Medulla oblongata (tissue), 1 donor: ENCODE measurements around the gene SCAMP1.

Source experiments
- DNase-seq: peaks from one replicate; pipeline ENCODE4 v3.0.0-alpha.2; 2015; ENCODE audit errors: extremely low spot score

The SCAMP1 gene

DNA sequence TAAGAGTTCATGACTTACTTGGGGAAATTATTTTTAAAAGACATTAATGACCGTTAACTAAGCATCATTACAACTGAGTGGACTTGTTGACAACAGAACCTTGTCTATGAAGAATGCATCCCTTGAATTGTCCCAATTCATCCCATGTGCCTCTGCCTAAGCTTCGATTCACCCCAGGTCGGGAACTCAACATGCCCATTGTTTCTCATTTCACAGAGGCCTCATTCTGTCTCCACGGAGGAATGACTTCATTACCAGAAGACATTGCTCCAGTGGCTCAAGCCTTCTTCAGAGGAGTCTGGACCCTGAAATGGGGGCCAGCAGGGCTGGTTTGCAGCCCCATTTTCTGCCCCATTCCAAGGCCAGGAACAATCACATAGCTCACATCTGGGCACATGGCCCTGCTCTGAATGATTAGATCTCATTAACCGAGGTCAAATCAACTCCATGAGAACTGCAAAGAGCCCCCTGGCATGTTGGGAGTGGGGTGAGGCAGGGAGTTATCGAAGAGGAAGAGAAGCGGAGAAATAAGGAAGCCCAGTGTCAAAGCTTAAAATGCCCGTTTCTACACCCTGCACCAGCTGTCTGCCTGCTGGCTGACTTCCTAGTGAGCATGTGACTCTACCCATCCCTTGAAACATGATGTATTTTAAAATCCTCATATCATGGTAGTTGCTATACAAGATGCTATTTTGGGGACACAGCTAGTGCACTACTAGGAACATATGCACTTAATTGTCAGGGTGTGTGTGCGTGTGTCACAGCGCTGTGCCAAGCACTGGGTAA lies 150.9 kb downstream of the SCAMP1 start:
- peak; percentile 77 for DNase-seq

DNA sequence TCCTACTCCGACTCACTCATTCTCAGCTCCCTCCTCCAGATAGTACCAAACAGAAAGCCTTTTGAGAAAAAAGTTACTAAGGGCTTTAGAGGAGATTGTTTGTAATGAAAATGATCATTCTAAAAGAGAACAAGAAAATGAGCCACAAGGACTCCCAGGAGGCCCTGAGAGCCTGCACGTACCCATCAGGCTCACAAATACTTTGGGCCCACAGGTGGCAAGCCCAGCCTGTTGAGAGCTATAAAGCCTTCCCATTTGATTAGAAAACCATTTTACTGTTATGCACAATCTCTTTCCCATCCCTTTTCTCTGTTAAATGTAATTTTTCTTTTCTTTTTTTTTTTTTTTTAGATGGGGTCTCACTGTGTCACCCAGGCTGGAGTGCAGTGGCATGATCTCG lies 152.0 kb downstream of the SCAMP1 start:
- DNase-seq, result no peak

DNA sequence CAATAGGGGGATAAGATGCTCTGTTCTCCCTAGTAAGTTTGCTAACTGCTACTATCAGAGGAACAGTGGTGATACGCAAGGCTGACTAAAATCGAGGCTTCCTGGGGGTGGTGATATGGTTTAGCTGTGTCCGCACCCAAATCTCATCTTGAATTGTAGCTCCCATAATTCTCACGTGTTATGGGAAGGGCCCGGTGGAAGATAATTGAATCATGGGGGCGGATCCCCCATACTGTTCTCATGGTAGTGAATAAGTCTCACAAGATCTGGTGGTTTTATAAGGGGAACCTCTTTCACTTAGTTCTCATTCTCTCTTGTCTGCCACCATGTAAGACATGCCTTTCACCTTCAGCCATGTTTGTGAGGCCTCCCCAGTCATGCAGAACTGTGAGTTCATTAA lies 153.0 kb downstream of the SCAMP1 start:
- DNase-seq, result no peak

DNA sequence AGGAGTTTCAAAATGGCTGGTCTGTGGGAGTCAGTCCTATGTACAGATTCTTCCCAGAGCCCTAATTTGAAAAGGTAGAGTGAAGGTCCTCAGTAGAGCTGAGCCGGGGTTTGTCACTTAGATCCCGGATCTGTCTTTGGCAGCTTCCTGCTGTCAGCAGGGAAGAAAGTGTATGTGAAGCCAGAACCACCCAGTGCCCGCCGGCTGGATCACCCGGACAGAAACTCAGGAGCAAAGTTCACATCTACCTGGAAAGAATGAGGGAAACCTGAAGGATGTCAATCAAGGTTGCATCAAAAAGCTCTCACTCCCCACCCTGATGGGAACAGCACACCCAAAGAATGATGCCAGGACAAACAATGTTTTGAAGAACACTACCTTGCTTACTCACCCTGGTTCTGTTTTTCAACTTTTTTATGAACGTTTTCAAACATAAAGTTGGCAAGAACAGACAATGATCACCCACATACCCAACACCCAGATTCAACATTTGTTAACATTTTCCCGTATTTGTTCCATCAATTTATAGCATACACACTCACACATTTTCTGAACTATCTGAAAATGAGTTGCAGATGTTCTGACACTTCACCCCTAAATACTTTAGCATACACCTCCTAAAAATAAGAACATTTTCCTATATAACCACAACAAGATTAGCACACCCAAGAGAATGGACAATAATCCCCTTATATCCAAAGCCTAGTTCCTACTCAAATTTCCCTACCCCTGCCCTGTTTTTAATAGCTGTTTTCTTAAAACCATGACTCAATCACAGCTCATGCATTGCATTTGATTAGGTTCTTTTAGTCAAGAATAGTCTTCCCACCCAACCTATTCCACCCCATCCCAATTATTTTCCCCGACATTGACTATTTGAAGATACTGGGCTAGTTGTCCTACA lies 154.3 kb downstream of the SCAMP1 start:
- no peak for DNase-seq

DNA sequence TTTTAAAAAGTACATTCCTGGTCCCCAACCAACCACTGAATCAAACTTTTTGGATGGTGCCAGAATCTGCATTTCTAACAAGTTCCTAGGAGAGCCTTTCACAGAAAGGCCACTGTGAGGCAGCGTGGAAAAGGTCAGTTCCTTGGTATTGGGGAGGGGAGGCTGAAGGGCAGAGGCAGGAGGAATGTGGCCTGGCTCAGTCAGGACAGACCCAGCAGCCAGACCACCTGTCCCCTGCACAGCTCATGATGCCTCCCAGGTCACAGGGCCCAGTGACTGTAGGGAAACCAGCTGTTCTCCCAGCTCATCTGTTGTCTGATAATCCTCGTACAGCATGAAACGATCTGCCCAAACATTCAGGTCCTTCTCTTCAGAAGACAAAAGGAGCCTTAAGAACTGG lies 155.3 kb downstream of the SCAMP1 start:
- DNase-seq, result no peak

DNA sequence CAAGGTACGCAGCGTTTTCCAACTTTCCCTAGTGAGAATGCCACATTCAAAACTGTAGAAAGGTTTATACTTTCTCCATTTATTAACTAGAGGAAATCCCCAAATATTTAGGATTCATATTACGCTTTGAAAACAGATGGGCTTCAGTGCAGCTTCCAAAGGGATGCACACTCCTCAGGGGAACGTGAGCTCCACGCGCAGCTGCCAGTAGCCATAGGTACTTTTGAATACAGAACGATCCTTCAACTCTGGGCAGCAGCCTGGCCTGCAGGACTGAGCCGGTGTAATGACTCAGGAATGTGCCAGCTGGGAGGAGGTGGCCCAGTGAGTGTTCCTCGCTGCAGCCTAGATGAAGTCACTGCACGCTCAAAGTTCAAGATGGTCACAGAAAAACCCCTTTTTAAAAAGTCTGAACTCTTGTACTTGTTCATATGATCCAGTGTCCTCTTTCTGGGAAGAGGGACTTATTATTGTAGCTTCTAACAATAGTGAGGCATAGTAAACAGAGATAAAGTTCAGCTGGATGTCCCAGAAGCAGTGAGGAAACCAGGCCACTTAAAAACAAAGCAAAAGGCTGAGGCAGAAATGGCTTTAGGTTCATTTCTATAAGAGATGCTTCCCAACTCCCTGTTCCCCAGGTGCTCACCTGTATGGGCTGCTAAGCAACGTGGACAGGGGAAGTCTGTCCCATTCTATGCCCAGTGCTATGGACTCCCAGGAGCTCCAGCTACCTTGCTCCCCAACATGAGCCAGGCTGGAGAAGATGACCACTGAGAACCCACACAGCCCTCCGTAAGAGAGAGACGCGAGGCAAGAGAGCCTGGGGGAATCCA lies 158.2 kb downstream of the SCAMP1 start:
- no peak for DNase-seq

DNA sequence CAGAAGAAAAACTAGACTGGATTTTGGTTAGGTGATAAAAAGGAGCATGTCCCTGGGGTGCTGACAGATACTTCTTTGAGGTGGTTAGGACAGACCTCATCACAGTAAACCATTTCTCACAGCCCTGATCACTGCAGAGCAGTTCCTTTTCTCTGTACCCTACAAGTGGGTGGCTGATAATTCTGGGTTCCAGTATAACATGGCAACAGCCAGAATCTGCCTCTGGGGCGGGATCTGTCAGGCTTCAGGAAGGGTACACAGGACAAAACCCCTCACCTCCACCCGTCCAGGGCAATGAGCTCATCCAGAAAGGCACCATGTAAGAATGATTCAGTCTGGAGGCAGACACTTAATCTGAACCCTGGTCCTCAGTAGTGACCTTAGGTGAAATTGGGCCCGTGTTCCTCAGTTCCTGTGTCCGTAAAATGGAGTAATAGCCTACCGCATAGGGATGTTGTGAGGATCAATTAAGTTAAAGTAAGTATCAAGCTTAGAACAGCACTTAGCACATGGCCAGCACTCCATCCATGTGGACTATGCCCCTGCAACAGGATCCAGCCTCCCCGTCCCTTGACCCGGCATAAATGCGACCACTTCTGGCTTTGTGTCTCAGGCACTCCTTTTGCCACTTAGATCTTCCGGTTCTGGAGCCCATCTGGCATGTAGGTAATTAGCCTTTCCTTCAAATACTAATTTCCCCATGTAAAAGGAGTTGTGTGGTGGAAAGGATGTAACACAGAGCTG lies 159.0 kb downstream of the SCAMP1 start:
- no peak for DNase-seq

DNA sequence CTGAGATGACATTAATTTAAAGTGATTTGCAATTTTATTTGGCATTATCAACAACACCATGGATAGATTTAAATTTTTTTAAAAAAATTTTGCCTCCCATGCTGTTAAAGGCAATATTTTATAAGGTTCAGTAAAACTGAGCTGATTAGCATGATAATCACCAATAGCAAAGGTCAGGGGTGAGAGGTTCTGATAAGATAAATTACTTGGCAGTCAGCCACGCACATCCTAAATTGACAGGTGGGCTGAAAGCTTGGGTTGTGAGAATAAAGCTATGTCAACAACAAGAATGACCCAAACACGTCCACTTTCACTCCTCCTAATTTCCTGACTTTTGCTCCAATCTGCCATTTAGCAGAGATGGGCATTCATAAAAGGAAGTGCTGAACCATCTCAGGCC lies 161.0 kb downstream of the SCAMP1 start:
- DNase-seq, result no peak

DNA sequence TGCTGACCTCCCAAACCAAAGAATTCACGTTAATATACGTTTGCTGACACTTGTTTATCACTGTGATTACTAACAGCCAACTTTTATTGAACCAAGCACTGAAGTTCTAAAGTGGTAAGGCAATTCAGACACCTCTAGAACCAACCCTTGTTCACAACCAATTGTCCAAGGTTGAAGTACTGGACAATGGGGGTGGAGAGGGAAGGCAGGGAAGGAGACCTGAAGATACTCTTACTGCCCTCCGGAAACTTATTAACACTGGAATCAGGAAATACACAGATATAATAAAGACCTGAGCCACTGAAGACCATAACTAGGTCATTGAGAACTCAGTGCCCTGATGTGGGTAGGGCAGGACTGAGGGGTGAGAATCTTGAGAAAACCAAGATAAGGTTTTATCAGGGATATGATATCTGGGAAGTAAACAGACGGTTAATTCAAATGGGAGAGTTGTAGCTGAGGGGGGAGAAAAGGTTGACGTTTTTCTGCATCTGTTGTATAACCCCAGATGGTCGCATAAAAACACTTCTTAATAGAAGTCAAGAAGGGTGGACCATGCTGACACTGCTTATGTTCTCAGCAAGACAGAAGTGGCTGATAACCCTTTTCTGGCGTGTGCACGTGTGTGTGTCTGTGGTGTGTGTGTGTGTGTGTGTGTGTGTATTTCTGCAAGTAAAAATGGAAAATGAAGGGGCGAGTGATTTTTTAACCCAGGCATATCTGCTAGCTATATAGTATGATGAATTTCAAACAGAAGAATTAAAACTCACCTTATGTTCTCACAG lies 162.3 kb downstream of the SCAMP1 start:
- no peak for DNase-seq

DNA sequence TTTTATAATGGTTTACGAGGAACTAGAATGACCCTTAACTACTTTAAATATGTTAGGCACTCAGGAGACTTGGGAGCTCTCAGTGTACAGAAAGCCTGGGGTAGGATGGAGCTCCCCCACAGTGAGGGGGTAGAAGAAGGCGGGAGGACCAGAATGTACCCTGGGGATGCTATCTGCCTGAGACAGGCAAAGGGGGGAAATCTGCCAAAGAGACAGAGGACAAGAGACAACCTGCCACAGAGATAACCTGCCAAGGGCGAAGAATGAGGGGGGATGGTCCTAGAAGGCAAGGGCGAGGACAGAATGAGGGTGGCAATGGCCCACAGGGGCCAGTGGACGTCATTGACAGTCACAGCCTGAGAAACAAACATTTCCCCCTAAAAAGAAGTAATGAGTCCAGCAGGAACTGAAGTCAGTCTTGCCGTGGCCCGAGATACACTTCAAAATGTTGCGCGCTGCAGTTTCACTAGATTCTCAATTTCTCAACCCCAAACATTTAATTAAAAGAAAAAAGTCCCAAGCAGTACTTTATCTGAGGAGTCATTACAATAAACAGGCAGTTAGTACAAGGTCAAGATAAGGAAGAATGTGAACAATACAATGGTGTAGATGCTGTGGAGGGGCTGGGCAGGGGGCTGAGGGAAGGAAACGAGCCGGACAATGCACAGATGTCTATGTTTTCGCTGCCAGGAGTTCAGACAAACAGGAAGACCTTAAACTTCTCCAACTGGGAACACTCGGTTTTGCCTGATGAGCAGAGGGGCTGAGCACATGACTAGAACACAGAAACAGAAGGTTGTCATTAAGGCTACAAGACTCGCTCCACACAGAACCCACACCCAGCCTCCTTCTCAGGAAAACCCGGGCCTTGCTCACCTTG lies 163.1 kb downstream of the SCAMP1 start:
- DNase-seq, result no peak

DNA sequence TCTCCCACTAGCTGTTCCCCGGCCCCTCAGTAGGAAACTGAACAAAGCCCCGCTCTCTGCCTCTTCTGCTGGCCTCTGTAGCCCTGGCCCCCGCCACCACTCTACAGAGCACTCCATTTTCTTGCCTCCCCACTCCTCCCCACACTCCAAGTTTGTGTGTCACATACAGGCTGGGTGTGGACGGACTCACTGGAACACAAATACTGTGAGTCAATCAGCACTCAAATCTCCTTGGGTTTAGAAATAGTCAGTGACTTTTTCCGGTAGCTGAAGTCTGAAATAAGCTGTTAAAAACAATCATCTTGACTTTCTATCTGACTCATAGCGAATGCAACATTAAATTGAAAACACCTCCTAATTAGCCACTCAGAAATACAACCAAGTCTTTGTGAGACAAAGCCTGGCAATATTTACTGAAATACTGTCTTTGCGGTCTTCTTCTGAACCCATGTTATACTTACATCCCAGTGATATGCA lies 165.7 kb downstream of the SCAMP1 start:
- no peak for DNase-seq

DNA sequence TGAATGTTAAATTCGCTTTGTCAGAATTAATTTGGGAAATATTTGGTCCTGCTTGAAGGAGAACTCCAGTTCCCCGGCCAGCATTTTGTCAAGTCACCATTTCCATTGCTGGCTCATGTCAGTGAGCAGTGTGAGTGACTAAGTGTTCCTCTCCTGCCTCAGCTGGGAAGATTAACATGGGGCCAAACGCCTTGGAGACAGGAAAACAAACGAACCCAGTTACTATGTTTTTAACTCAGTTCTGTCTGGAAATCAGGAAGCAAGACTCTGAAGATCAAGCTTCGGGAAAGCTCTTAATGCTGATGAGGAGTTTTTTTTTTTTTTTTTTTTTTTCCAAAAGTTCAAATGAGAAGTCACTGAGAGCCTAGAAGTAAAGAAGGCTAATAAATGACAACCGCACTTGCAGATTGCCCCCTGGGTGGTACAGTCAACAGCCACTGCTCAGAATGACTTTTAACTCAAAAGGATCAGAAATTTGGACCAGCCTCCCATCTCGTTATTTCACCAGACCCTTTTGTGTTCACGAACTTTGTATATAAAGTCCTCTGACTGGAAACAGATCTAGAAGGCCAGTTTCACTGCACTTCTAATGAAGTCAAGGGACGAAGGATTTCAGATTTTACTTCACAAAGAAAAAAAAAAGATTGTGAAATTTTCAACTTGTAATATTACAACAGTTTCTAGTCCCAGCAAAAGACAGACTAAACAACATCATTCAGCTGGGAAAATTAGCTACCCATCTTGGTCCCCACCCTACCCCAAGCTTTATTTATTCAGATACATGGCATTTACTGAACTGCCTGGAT lies 166.8 kb downstream of the SCAMP1 start:
- peak; percentile 81 for DNase-seq

DNA sequence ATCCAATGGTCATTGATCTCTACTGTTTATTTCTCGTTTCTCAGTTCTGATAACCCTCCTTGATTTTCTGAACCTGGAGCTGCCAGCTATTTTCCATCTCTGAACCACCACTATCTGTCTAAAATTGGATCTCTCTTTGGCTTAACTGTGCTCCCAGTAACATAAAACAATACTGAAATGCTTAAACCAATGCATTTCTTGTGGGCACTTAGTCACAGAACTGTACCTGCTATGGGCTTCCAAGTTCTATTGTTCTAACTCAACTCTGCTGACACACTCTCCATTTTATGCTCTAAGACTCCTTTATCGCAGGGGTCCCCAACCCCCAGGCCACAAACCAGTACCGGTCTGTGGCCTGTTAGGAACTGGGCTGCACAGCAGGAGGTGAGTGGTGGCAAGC lies 167.5 kb downstream of the SCAMP1 start:
- no peak for DNase-seq
